Measurements from ENCODE around the gene RANBP3. TPM values are rescaled to one million over a fixed set of nuclear protein-coding genes. Genes with fewer than 3 reads are reported as not detected.

RANBP3 gene
- total RNA-seq, 5 donors from 2014 or later (not counting 1 experiment from before 2014, with no cell fraction given): 90.2 to 101 (median 98.3) TPM

DNA sequence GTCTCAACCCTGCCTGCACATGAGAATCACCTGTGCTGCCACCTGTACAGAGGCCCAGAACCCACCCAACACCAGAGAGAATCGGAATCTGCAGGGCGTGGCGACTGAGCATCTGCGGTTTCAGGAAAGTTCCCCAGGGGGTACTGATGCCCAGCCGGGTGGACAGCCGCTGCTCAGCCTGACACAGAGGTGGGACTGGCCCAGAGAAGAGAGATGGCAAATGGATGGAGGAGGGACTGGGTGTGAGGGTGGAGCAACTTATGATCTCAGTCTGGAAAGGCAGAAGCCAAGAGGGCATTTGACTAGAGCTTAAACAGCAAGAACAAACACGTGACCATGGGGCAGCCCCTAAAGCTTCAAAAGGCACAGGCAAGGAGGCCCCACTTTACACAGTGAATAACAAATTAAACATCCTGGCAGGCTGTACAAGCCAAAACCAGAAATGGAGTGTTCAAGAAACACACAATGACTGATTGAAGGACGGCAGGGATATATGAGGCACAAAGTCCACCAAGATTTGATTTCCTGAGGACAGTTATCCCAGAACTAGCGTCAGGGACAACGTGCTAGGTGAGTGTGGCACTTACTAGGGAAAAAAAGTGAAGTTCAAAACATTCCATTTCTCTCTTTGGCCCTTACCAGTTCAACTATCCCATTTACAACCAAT is 3.1 kb downstream of the RANBP3 start:
- Histone ChIP-seq H3K36me3 (ENCODE audit: control insufficient read depth in 2 of 2, extremely low read depth in 1 of 2, insufficient read depth in 1 of 2, low read length in 1 of 2) (peaks cover 6 to 41% of the 10 kb centered on the region in 2 donors), H3K4me3 (ENCODE audit: control insufficient read depth in 1 of 2, extremely low read depth in 1 of 2, low read length in 1 of 2) (no peak overlapping the region), H3K9me3 (no peaks in the 10 kb centered on the region), H3K27me3 (replicated peaks in 1 of 2; ENCODE audit: control insufficient read depth in 2 of 2, extremely low read depth in 1 of 2, insufficient read depth in 2 of 2, low read length in 1 of 2) (no peaks in the 10 kb centered on the region), H3K27ac (ENCODE audit: low read length) (peak overlapping the region; percentile 46), H3K4me1 (ENCODE audit: control insufficient read depth in 1 of 2, extremely low read depth in 1 of 2, insufficient read depth in 2 of 2, low read length in 2 of 2) (peaks cover 39 to 83% of the 10 kb centered on the region in 2 experiments)
- ChIA-PET CTCF (interaction anchor here in 1 of 2 donors (1.0 kb wide), 1 partner anchor 22 kb away, joined by 4 read pairs; no protein-coding TSS in a partner anchor), POLR2A (interaction anchor here in 1 of 2 donors (0.6 kb wide), 1 partner anchor 269 kb away, joined by 3 read pairs; no protein-coding TSS in a partner anchor)
- H3K27me3 Mint-ChIP-seq: no peaks in the 10 kb centered on the region
- DNase-seq: peak in 28 of 35 experiments; percentile 17 to 70 (median 50)
- H3K4me3 Mint-ChIP-seq: peak overlapping the region; percentile 91 to 97 (median 93)
- H3K36me3 Mint-ChIP-seq: peaks cover 24% of the 10 kb centered on the region
- 58% methylated on average over 6 of the region's 10 CpGs for WGBS (ENCODE audit: insufficient coverage)
- peak overlapping the region; percentile 75 to 87 for H3K27ac Mint-ChIP-seq
- ATAC-seq (replicated peaks in 1 of 4): peak in 3 of 4 experiments; percentile 10 to 37 (median 18)
- peaks cover 78 to 84% (median 82%) of the 10 kb centered on the region in 3 donors for H3K4me1 Mint-ChIP-seq
- no peaks in the 10 kb centered on the region for H3K9me3 Mint-ChIP-seq

DNA sequence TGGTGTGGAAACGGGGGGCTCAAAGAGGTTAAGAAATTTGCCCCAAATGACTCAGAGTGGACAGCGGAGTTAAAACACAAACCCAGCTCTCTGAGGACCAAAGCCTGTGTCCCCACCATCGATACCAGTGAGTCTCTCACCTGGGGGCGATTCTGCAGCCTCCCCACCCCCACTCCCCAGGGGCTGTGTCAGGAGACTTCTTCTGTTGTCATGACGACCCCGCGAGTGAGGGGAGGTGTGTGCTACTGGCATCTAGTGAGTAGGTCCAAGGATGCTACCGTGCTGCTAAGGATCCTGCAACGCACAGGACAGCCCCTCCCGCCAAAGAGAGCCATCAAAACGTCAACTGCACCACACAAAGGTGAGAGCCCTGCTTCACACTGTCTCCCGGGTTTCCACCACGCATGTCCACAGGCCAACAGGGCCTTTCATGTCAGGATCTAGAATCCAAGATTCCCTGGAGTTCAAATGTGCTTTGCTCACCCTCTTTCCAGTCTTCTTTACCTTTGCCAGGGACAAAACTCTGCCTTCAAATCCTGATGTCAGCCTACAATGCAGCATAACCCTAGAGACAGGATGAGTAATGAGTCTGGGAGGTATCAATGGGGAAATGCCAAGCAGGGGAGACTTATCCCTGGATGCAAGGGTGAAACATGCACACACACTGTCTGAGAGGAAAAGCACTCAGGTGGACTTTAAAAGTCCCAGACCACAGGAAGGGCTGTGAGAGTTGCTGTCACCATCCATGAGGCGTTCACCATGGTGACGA is 3.9 kb downstream of the RANBP3 start:
- Mint-ChIP-seq H3K36me3 (peaks cover 24% of the 10 kb centered on the region), H3K9me3 (no peaks in the 10 kb centered on the region), H3K27me3 (no peaks in the 10 kb centered on the region), H3K4me1 (peaks cover 77 to 84% (median 83%) of the 10 kb centered on the region in 3 donors), H3K4me3 (peak overlapping the region; percentile 43 to 97 (median 91)), H3K27ac (peak overlapping the region; percentile 75 to 87)
- H3K4me3 ChIP-seq (ENCODE audit: control insufficient read depth in 1 of 2, extremely low read depth in 1 of 2, low read length in 1 of 2): no peak overlapping the region
- peaks cover 6 to 45% of the 10 kb centered on the region in 2 donors for H3K36me3 ChIP-seq (ENCODE audit: control insufficient read depth in 2 of 2, extremely low read depth in 1 of 2, insufficient read depth in 1 of 2, low read length in 1 of 2)
- no peak for ATAC-seq (replicated peaks in 1 of 4)
- no peak for DNase-seq
- H3K27me3 ChIP-seq (replicated peaks in 1 of 2; ENCODE audit: control insufficient read depth in 2 of 2, extremely low read depth in 1 of 2, insufficient read depth in 2 of 2, low read length in 1 of 2): no peaks in the 10 kb centered on the region
- no peaks in the 10 kb centered on the region for H3K9me3 ChIP-seq
- peaks cover 43 to 77% of the 10 kb centered on the region in 2 experiments for H3K4me1 ChIP-seq (ENCODE audit: control insufficient read depth in 1 of 2, extremely low read depth in 1 of 2, insufficient read depth in 2 of 2, low read length in 2 of 2)
- ChIA-PET POLR2A (interaction anchor here in 1 of 2 donors (0.6 kb wide), 1 partner anchor 269 kb away, joined by 3 read pairs; no protein-coding TSS in a partner anchor), CTCF (interaction anchor here in 1 of 2 donors (1.0 kb wide), 1 partner anchor 21 kb away, joined by 4 read pairs; no protein-coding TSS in a partner anchor)
- WGBS (ENCODE audit: insufficient coverage): 88% methylated on average over 8 of the region's 15 CpGs
- H3K27ac ChIP-seq (ENCODE audit: low read length): no peak overlapping the region

DNA sequence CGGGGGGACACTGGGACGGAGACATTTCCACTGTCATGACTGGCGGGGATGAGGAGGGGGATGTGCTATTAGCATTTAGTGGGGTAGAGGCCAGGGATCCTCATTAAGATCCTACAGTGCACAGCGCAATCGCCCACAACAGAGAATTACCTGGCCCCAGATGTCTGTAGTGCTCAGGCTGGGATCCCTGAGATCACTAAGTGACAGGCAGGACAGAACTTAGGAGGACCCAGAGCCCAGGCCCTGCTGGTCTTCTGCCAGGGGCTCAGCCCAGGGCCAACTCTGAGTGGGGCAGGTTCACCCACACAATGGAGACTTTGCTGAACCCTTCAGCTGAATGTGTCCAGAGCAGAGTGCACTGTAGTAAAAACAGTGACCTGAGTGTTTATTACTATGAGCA is 4.6 kb downstream of the RANBP3 start:
- peaks cover 24% of the 10 kb centered on the region for H3K36me3 Mint-ChIP-seq
- ATAC-seq (replicated peaks in 1 of 4): no peak

DNA sequence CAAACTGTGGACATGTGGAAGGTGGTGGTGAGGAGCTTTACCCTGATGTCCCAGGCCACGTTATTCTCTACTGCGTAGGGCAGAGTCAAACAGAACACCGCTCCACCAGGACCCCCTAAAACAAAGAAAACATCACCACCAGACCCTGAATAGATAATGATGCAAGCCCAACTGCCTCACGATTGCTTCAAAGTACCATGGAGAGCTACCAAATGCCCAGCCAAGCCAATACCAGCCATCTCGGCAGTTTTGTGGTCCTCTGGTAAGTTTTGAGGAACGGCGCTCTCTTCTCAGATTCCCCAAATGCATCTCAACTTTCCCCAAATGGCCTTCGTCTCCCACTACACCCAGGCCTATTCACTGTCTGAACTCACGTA is 5.6 kb downstream of the RANBP3 start:
- peaks cover 24% of the 10 kb centered on the region for H3K36me3 Mint-ChIP-seq
- H3K9me3 ChIP-seq: no peaks in the 10 kb centered on the region
- CTCF ChIA-PET: interaction anchor here in 1 of 2 donors (0.5 kb wide), 1 partner anchor 16 kb away, joined by 4 read pairs; no protein-coding TSS in a partner anchor

More for the DNA sequence above, 4.6 kb downstream of the RANBP3 start:
- peak overlapping the region; percentile 16 to 52 for H3K27ac Mint-ChIP-seq
- H3K4me3 Mint-ChIP-seq: no peak overlapping the region
- peaks cover 6 to 47% of the 10 kb centered on the region in 2 donors for H3K36me3 ChIP-seq (ENCODE audit: control insufficient read depth in 2 of 2, extremely low read depth in 1 of 2, insufficient read depth in 1 of 2, low read length in 1 of 2)
- no peaks in the 10 kb centered on the region for H3K27me3 ChIP-seq (replicated peaks in 1 of 2; ENCODE audit: control insufficient read depth in 2 of 2, extremely low read depth in 1 of 2, insufficient read depth in 2 of 2, low read length in 1 of 2)
- H3K27me3 Mint-ChIP-seq: no peaks in the 10 kb centered on the region
- peaks cover 45 to 77% of the 10 kb centered on the region in 2 experiments for H3K4me1 ChIP-seq (ENCODE audit: control insufficient read depth in 1 of 2, extremely low read depth in 1 of 2, insufficient read depth in 2 of 2, low read length in 2 of 2)
- H3K4me1 Mint-ChIP-seq: peaks cover 78 to 86% (median 84%) of the 10 kb centered on the region in 3 donors
- DNase-seq: no peak
- CTCF ChIA-PET: no interaction called here
- no CpG with 5 or more reads among the region's 5 CpGs for WGBS (ENCODE audit: insufficient coverage)
- no peak overlapping the region for H3K27ac ChIP-seq (ENCODE audit: low read length)
- H3K9me3 ChIP-seq: no peaks in the 10 kb centered on the region
- POLR2A ChIA-PET: no interaction called here
- no peak overlapping the region for H3K4me3 ChIP-seq (ENCODE audit: control insufficient read depth in 1 of 2, extremely low read depth in 1 of 2, low read length in 1 of 2)
- no peaks in the 10 kb centered on the region for H3K9me3 Mint-ChIP-seq

DNA sequence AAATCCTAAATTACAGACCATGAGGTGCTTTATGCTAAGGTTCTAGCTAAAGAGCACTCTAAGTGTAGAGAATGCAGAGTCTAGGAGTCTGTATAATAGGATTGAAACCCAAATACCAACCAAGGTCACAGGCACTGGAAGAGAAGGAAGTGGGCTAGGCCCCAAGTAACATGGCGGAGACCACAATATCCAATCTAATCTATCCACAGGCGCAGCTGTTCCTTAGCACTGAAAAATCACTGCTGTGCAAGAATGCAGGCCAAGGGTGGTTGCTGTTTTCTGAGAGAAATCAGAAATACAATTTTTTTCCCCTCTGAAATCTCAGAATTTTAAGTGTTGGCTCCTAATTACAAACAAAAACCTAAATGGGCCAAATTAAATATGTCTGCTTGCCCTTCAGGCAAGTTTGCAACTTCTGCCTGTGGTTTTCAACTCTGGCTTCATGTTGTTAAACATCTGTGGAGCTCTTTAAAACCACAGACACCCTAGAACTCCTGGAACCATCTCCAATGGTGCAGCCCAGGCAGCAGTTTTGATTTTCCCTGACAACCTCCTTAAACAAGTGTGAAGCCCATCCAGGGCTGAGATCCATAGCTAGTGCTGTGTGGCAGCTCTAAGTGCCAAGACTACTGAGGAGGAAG is 6.1 kb downstream of the RANBP3 start:
- peak overlapping the region in 1 of 3 donors; percentile 23 for H3K4me3 Mint-ChIP-seq
- ChIA-PET POLR2A (no interaction called here), CTCF (interaction anchor here in 1 of 2 donors (0.5 kb wide), 2 partner anchors 17 to 803 kb away, joined by 3 to 4 read pairs; no protein-coding TSS in a partner anchor)
- Histone ChIP-seq H3K9me3 (no peaks in the 10 kb centered on the region), H3K4me1 (ENCODE audit: control insufficient read depth in 1 of 2, extremely low read depth in 1 of 2, insufficient read depth in 2 of 2, low read length in 2 of 2) (peaks cover 49 to 80% of the 10 kb centered on the region in 2 experiments), H3K27ac (ENCODE audit: low read length) (no peak overlapping the region), H3K4me3 (ENCODE audit: control insufficient read depth in 1 of 2, extremely low read depth in 1 of 2, low read length in 1 of 2) (no peak overlapping the region), H3K27me3 (replicated peaks in 1 of 2; ENCODE audit: control insufficient read depth in 2 of 2, extremely low read depth in 1 of 2, insufficient read depth in 2 of 2, low read length in 1 of 2) (no peaks in the 10 kb centered on the region), H3K36me3 (ENCODE audit: control insufficient read depth in 2 of 2, extremely low read depth in 1 of 2, insufficient read depth in 1 of 2, low read length in 1 of 2) (peaks cover 6 to 49% of the 10 kb centered on the region in 2 donors)
- peaks cover 24% of the 10 kb centered on the region for H3K36me3 Mint-ChIP-seq
- no peak for ATAC-seq (replicated peaks in 1 of 4)
- peak overlapping the region; percentile 52 to 75 for H3K27ac Mint-ChIP-seq
- no peak for DNase-seq
- no peaks in the 10 kb centered on the region for H3K9me3 Mint-ChIP-seq
- no CpG with 5 or more reads among the region's 2 CpGs for WGBS (ENCODE audit: insufficient coverage)
- peaks cover 83 to 93% (median 89%) of the 10 kb centered on the region in 3 donors for H3K4me1 Mint-ChIP-seq
- no peaks in the 10 kb centered on the region for H3K27me3 Mint-ChIP-seq

More for the DNA sequence above, 5.6 kb downstream of the RANBP3 start:
- peaks cover 83 to 91% (median 89%) of the 10 kb centered on the region in 3 donors for H3K4me1 Mint-ChIP-seq
- Histone ChIP-seq H3K27me3 (replicated peaks in 1 of 2; ENCODE audit: control insufficient read depth in 2 of 2, extremely low read depth in 1 of 2, insufficient read depth in 2 of 2, low read length in 1 of 2) (no peaks in the 10 kb centered on the region), H3K36me3 (ENCODE audit: control insufficient read depth in 2 of 2, extremely low read depth in 1 of 2, insufficient read depth in 1 of 2, low read length in 1 of 2) (peaks cover 6 to 47% of the 10 kb centered on the region in 2 donors), H3K4me3 (ENCODE audit: control insufficient read depth in 1 of 2, extremely low read depth in 1 of 2, low read length in 1 of 2) (no peak overlapping the region), H3K4me1 (ENCODE audit: control insufficient read depth in 1 of 2, extremely low read depth in 1 of 2, insufficient read depth in 2 of 2, low read length in 2 of 2) (peaks cover 50 to 84% of the 10 kb centered on the region in 2 experiments), H3K27ac (ENCODE audit: low read length) (no peak overlapping the region)
- H3K27me3 Mint-ChIP-seq: no peaks in the 10 kb centered on the region
- H3K27ac Mint-ChIP-seq: peak overlapping the region; percentile 43 to 75
- H3K9me3 Mint-ChIP-seq: no peaks in the 10 kb centered on the region
- DNase-seq (no peak), ATAC-seq (replicated peaks in 1 of 4) (no peak)
- 86% methylated on average over 5 of the region's 9 CpGs for WGBS (ENCODE audit: insufficient coverage)
- POLR2A ChIA-PET: no interaction called here
- peak overlapping the region in 1 of 3 donors; percentile 23 for H3K4me3 Mint-ChIP-seq

DNA sequence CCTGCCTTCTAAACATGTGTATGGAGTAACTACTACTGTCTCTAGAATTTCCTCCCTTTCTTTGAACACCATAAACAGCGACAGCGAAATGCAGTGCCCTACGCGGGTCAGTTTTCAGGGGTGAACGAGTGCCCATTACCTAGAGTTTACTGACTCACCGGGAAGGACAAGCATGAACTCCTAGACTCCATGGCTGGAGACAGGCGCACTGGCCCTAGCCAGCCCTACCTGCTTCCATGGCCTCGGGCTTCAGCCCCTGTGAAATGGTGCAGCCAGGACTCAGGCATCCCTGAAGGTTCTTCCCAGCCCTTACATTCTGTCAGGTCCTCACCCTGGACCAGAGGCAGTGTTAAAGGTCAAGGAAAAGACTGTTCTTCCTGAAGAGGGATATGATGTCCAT is 8.5 kb downstream of the RANBP3 start:
- Mint-ChIP-seq H3K4me3 (no peak overlapping the region), H3K4me1 (peaks cover 83 to 92% (median 88%) of the 10 kb centered on the region in 3 donors), H3K36me3 (peaks cover 18% of the 10 kb centered on the region), H3K27me3 (no peaks in the 10 kb centered on the region), H3K27ac (peak overlapping the region; percentile 57 to 76), H3K9me3 (no peaks in the 10 kb centered on the region)
- POLR2A ChIA-PET: no interaction called here
- H3K9me3 ChIP-seq: no peaks in the 10 kb centered on the region
- H3K36me3 ChIP-seq (ENCODE audit: control insufficient read depth in 2 of 2, extremely low read depth in 1 of 2, insufficient read depth in 1 of 2, low read length in 1 of 2): peaks cover 6 to 47% of the 10 kb centered on the region in 2 donors
- CTCF ChIA-PET: no interaction called here
- H3K27me3 ChIP-seq (replicated peaks in 1 of 2; ENCODE audit: control insufficient read depth in 2 of 2, extremely low read depth in 1 of 2, insufficient read depth in 2 of 2, low read length in 1 of 2): no peaks in the 10 kb centered on the region
- ATAC-seq (replicated peaks in 1 of 4) (no peak), DNase-seq (no peak)
- 98% methylated on average over 8 of the region's 8 CpGs for WGBS (ENCODE audit: insufficient coverage)
- H3K27ac ChIP-seq (ENCODE audit: low read length): no peak overlapping the region
- peaks cover 47 to 77% of the 10 kb centered on the region in 2 experiments for H3K4me1 ChIP-seq (ENCODE audit: control insufficient read depth in 1 of 2, extremely low read depth in 1 of 2, insufficient read depth in 2 of 2, low read length in 2 of 2)
- H3K4me3 ChIP-seq (ENCODE audit: control insufficient read depth in 1 of 2, extremely low read depth in 1 of 2, low read length in 1 of 2): no peak overlapping the region

Measured in T-cell (primary cell).